ENCODE results near the gene MBNL3.

MBNL3 gene

GRCh38 chrX:132425744-132426318 lies 63.0 kb downstream of the MBNL3 start:
- FAIRE-seq (no peak), DNase-seq (ENCODE audit: insufficient read length, low spot score) (no peak)

- DNase-seq (ENCODE audit: insufficient read length, low spot score) = no peak
- no peak for FAIRE-seq
These were observed 65.5 kb downstream of the MBNL3 start for GRCh38 chrX:132423323-132423722.

GRCh38 chrX:132415012-132415411 lies 73.8 kb downstream of the MBNL3 start:
- DNase-seq (ENCODE audit: insufficient read length, low spot score) = no peak
- no peak for FAIRE-seq

- no peak for DNase-seq (ENCODE audit: insufficient read length, low spot score)
- FAIRE-seq = no peak
These were observed 74.4 kb downstream of the MBNL3 start for GRCh38 chrX:132414404-132414803.

- no peak for FAIRE-seq
These were observed 75.4 kb downstream of the MBNL3 start for GRCh38 chrX:132413459-132413858.

GRCh38 chrX:132412208-132412607 lies 76.6 kb downstream of the MBNL3 start:
- no peak for FAIRE-seq
- no peak for DNase-seq (ENCODE audit: insufficient read length, low spot score)

More at GRCh38 chrX:132413459-132413858, 75.4 kb downstream of the MBNL3 start:
- DNase-seq (ENCODE audit: insufficient read length, low spot score) = no peak

- no peak for FAIRE-seq
- DNase-seq (ENCODE audit: insufficient read length, low spot score) = no peak
These were observed 77.4 kb downstream of the MBNL3 start for GRCh38 chrX:132411310-132411977.

- no peak for FAIRE-seq
- DNase-seq (ENCODE audit: insufficient read length, low spot score) = no peak
These were observed 78.9 kb downstream of the MBNL3 start for GRCh38 chrX:132409780-132410556.

GRCh38 chrX:132407691-132408090 lies 81.1 kb downstream of the MBNL3 start:
- no peak for DNase-seq (ENCODE audit: insufficient read length, low spot score)
- no peak for FAIRE-seq

GRCh38 chrX:132406106-132406505 lies 82.7 kb downstream of the MBNL3 start:
- no peak for DNase-seq (ENCODE audit: insufficient read length, low spot score)
- no peak for FAIRE-seq

- FAIRE-seq = peak; percentile 21
- DNase-seq (ENCODE audit: insufficient read length, low spot score) = no peak
These were observed 84.6 kb downstream of the MBNL3 start for GRCh38 chrX:132404266-132404665.

GRCh38 chrX:132401935-132402334 lies 86.9 kb downstream of the MBNL3 start:
- DNase-seq (ENCODE audit: insufficient read length, low spot score) = no peak
- peak; percentile 42 for FAIRE-seq

GRCh38 chrX:132400706-132401105 lies 88.1 kb downstream of the MBNL3 start:
- no peak for FAIRE-seq
- no peak for DNase-seq (ENCODE audit: insufficient read length, low spot score)

GRCh38 chrX:132395645-132396044 lies 93.2 kb downstream of the MBNL3 start:
- FAIRE-seq (no peak), DNase-seq (ENCODE audit: insufficient read length, low spot score) (no peak)

- DNase-seq (ENCODE audit: insufficient read length, low spot score) = no peak
- FAIRE-seq = no peak
These were observed 93.8 kb downstream of the MBNL3 start for GRCh38 chrX:132395026-132395425.

GRCh38 chrX:132394591-132394990 lies 94.2 kb downstream of the MBNL3 start:
- FAIRE-seq (no peak), DNase-seq (ENCODE audit: insufficient read length, low spot score) (no peak)

- FAIRE-seq (peak; percentile 28), DNase-seq (ENCODE audit: insufficient read length, low spot score) (no peak)
These were observed 94.8 kb downstream of the MBNL3 start for GRCh38 chrX:132393992-132394391.

- no peak for DNase-seq (ENCODE audit: insufficient read length, low spot score)
- no peak for FAIRE-seq
These were observed 95.4 kb downstream of the MBNL3 start for GRCh38 chrX:132393485-132393884.

- FAIRE-seq = no peak
- no peak for DNase-seq (ENCODE audit: insufficient read length, low spot score)
These were observed 95.8 kb downstream of the MBNL3 start for GRCh38 chrX:132393085-132393484.

- peak; percentile 82 for FAIRE-seq
- no peak for DNase-seq (ENCODE audit: insufficient read length, low spot score)
These were observed 98.0 kb downstream of the MBNL3 start for GRCh38 chrX:132390792-132391191.

- FAIRE-seq = no peak
These were observed 99.4 kb downstream of the MBNL3 start for GRCh38 chrX:132389480-132389879.

GRCh38 chrX:132388371-132388770 lies 100.5 kb downstream of the MBNL3 start:
- DNase-seq (ENCODE audit: insufficient read length, low spot score) = no peak

More at GRCh38 chrX:132389480-132389879, 99.4 kb downstream of the MBNL3 start:
- DNase-seq (ENCODE audit: insufficient read length, low spot score) = no peak

More at GRCh38 chrX:132388371-132388770, 100.5 kb downstream of the MBNL3 start:
- FAIRE-seq = no peak
